GM10266 (cell line): Measurements from ENCODE around the gene MYL11.

Experiments used
- DNase-seq: peaks from one replicate; pipeline ENCODE4 v3.0.0; 2012; ENCODE audit errors: extremely low spot score
- TF ChIP-seq, protein P1 (sequence below): IDR thresholded peaks from 2 replicates; pipeline ENCODE4 v1.5.1; 2012; ENCODE audit warnings: mild to moderate bottlenecking, low read depth; ENCODE audit not compliant: control insufficient read depth, insufficient read depth; ENCODE audit errors: missing control alignments

MYL11 gene

DNA sequence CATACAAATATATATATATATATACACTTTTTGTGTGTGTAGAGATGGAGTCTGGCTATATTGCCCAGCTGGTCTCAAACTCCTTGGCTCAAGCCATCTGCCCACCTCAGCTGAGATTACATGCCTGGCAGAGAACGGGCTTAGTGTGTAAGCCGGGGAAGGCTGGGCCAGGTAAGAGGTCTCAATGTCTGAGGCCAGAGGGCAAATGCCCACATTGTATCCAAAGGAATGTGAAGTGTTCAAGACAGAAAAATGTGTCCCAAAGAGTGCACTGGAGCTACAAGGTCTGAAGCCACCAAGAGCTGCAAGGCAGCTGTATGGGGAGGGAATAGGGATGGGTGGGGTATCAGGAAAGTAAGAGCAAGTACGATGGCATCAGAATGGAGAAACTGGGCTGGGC is 28.3 kb upstream of the MYL11 start:
- TF ChIP-seq, protein P1, sequence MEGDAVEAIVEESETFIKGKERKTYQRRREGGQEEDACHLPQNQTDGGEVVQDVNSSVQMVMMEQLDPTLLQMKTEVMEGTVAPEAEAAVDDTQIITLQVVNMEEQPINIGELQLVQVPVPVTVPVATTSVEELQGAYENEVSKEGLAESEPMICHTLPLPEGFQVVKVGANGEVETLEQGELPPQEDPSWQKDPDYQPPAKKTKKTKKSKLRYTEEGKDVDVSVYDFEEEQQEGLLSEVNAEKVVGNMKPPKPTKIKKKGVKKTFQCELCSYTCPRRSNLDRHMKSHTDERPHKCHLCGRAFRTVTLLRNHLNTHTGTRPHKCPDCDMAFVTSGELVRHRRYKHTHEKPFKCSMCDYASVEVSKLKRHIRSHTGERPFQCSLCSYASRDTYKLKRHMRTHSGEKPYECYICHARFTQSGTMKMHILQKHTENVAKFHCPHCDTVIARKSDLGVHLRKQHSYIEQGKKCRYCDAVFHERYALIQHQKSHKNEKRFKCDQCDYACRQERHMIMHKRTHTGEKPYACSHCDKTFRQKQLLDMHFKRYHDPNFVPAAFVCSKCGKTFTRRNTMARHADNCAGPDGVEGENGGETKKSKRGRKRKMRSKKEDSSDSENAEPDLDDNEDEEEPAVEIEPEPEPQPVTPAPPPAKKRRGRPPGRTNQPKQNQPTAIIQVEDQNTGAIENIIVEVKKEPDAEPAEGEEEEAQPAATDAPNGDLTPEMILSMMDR, result no peak
- no peak for DNase-seq

GRCh38 chr16:30348113-30348512 is 26.5 kb upstream of the MYL11 start:
- TF ChIP-seq, protein P1, result no peak
- DNase-seq, result no peak

- DNase-seq, result no peak
- TF ChIP-seq, protein P1, result no peak
Measured at GRCh38 chr16:30348929-30349328, 25.7 kb upstream of the MYL11 start.

- TF ChIP-seq, protein P1, result no peak
- no peak for DNase-seq
Measured at GRCh38 chr16:30349675-30350074, 24.9 kb upstream of the MYL11 start.

- DNase-seq, result peak; percentile 83
- TF ChIP-seq, protein P1, result no peak
Measured at GRCh38 chr16:30350134-30350871, 24.3 kb upstream of the MYL11 start.

- no peak for DNase-seq
- TF ChIP-seq, protein P1, result no peak
Measured at GRCh38 chr16:30351001-30351441, 23.6 kb upstream of the MYL11 start.

DNA sequence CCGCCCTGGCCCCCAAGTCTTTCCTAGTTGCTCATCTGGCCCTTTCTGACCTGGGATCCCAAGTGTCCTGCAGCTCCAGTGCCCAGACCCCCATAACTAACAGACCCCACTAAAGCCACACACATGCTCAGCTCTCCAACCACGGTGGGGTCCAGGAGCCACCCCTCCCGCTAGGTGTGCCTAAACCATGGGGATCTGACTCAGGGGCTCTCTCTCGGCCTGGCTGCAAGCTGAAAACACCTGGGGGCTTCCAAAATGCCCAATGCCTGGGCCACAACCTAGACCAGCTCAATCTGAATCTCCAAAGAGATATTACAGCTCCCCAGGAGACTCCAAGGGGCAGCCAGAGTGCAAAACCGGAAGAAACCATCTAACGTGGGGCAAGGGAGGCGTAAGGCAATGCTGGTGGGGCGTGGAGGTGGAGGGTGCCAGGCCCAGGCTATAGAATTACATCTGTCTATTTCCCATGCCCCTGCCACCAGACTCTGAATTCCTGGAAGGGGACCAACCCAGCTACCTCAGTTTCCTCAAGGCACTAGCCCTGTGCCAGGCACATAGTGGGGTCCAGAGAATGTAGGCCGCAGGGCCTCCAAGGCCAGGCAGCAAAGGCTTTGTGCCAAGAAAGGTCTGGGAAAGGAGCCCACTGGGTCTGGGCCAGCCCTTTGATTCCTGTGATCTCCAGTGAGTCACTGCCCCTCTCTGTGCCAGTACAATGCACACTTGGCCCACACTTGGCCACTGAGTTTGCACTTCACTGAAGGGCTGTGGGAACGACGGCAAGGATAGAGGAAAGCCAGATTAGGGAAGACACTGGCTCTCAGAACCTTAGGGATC is 22.8 kb upstream of the MYL11 start:
- TF ChIP-seq, protein P1, result no peak
- no peak for DNase-seq
